ENCODE results near the gene TNIK.

DNA sequence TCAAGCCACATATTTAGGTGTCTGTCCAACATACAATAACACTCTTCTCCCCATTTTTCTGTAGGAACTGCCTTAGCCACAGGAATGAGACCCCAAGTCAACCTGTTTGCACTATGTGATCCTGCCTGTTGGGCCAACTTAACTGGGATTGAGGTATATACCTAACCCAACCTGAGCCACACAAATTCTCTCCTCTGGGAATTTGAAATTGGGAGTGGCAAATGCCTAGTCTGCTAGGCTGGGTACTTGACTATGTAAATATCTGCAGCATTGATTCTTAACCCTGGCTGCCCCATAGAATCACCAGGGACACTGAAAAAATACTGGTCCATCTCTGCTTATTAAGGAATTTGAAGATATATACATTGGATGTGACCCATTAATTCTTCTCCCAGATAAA lies 35.2 kb upstream of the TNIK start:
- TF ChIP-seq TAF1 (IDR thresholded peaks at IDR 0.05; ENCODE audit: low read depth, low read length): no peak
- TF ChIP-seq POLR2AphosphoS5 (IDR thresholded peaks at IDR 0.05; ENCODE audit: low read depth, low read length): no peak
- TF ChIP-seq POLR2A (IDR thresholded peaks at IDR 0.05; ENCODE audit: low read depth, low read length): no peak
- no peak for TF ChIP-seq PAX5 (IDR thresholded peaks at IDR 0.05; ENCODE audit: insufficient read depth, low read length, severe bottlenecking)
- no peak for TF ChIP-seq POU2F2 (IDR thresholded peaks at IDR 0.05; ENCODE audit: low read depth, low read length)

Data from GM12891 (cell line).